Stimulated activated CD4-positive, alpha-beta T cell treated with anti-CD3 and anti-CD28 coated beads, Interleukin-4, amount 100 ng/mL, for 4 hours (primary cell): ENCODE data around the gene SDC3.

ENCODE experiments used
- DNase-seq, 2 experiments: peaks; one replicate each; pipeline ENCODE4 v3.0.0-alpha.2; 2020

SDC3 gene

DNA sequence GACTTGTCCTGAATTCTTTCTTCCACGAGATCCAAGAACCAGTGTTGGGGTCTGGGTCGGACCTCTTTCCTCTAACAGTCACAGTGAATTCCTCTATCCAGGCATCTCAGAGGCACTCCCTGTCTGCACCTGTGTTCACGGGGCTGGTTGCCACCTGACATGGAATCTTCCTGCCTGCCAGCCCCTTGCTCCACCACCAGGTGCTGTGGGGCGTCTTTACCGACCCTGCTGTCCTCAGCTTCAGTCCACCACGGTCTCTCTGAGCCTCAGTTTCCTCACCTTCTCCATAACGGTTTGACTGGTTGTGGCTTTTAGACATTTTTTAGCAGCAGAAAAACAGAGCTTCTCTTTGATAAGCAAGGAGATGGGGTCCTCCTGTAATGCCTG is 62.7 kb downstream of the SDC3 start:
- DNase-seq = no peak

DNA sequence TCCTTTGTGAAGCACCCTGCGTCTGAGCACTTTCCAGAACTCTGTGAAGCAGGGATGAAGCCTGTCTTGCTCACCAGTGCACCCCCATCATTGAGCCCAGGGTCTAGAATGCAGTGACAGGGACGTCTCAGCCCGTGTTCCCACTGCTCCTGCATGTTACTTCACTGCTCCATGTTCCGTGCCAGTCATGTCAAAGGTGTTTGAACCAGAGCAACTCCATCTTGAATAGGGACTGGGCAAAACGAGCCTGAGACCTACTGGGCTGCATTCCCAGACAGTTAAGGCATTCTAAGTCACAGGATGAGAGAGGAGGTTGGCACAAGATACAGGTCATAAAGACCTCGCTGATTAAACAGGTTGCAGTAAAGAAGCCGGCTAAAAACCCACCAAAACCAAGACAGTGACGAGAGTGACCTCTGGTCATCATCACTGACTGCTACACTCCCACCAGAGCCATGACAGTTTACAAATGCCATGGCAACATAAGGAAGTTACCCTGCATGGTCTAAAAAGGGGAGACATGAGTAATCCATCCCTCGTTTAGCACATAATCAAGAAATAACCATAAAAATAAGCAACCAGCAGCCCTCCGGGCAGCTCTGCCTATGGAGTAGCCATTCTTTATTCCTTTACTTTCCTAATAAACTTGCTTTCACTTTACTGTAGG is 63.2 kb downstream of the SDC3 start:
- no peak for DNase-seq

DNA sequence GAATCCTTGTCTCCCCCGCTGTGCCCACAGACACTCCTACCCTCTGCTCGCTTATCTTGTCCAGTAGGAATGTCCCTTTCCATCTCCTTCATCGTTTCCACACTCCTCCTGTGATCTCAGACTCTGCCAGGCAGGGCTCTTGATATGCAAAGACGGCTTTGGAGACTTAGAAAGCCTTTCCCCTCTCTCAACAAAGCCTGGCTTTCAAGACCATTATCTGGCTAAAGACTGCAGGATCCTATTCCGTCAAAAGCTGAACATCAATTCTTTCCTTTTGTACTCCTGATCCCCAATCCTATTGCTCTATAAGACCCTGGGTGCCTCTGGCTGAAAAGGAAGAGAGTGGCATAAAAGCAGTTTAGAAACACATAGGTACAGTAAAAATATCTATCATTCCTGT is 63.9 kb downstream of the SDC3 start:
- no peak for DNase-seq

DNA sequence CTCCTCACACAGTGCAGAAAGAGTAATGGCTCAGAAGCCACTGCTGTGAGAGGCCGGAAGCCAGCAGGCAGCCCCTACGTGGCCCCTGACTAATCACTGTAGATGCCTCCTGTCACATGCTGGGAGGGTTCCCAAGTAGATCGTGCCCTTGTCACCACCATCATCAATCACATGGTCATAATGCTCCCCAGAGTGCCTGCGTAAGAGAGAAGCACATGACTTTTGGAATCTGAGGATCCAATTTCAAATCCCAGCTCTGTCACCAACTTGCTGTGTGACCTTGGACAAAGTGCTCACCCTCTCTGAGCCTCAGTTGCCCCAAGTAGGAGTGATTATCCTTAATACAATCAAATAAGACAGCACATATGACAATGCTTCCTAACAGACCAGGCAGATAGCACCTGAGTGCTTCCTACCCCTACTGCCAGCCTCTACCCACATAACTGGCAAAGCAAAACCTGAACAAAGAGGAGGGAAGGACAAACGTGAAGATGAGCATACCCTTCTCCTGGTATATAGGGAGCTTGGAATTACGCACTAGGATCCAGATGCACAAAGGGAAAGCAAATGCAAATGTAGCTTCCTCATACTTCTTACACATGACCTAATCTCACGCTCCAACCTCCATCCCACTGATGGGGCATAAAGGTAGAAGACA is 65.7 kb downstream of the SDC3 start:
- no peak for DNase-seq

DNA sequence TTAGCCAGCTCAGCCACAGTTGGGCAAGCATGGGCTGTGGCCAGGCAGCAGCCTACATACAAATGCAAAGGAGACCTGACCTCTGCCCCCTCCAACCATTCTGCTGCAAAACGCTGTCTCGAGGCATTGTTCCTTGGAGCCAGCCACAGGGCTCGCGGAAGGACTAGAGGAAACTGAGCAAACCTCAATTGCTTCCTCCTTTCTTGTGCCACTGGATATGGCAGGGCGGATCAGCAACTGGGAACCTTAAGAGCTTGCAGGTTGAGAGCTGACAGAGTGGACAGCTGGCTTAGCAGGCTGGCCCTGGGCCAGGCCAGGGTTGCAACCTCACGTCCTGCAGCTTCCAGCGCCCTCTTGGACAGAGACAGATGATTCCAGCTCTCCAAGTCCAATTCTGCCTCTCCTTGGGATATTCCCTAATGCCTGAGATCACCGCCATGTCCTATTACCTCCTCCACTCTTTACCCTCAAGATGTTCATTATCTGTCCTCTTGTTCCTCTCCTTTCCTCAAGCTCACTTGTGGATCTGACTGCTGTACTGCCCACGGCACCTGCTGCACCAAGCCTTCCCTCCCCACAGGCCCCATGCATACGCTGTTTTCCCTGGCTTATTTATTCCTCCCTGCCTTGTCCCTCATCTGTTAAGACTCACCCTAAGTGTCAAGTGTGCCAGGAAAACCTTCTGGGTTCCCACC is 67.5 kb downstream of the SDC3 start:
- DNase-seq = no peak

DNA sequence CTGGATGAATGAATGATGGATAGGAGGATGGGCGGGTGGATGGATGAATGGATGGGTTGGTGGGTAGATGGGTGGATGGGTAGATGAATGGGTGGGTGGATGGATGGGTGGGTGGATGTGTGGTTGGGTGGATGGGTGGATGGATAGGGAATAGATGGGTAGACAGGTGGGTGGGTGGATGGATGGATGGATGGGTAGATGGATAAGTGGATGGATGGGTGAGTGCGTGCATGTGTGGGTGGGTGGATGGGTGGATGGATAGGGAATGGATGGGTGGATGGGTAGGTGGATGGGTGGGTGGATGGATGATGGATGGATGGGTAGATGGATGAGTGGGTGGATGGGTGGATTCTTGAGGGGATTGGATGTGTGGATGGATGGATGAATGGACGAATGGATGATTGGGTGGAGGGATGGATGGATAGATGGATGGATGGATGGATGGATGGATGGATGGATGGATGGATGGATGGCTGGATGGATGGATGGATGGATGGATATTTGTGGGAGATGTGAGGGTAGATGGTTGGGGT is 68.7 kb downstream of the SDC3 start:
- no peak for DNase-seq

DNA sequence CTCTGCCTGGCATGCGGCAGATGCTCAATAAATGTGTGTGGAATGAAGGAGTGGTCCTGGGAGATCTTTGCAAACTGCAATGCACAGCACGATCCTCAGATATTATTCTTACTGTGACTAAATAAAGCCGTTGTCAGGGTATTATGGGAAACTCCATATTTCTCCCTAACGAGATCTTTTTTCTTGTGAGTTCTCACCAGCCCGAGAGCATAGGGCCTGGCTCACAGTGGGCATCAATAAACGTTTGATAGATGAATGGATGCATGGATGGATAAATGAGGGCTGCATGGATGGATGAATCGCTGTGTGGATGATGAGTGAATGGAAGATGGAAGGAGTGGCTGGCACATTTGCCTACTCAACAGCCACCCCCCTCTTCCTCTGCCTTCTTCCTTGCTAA is 69.6 kb downstream of the SDC3 start:
- DNase-seq = no peak

DNA sequence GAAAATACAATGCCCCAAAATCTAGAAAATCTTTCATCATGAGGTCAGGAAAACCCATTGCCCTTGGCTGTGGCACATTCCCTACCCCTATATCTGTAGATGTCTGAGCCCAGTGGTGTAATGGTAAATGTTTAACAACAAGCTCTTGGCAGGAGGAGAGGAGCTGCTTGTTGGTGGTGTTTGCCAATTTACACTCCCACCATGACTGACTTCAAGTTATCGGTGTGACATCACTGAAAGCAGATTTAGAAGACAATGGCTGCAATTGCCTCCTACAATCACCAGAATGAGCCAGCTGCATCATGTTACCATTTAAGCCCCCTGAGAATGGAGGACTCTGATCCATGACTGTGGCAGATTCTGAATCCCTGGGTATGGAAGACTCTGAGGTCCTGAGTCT is 70.9 kb downstream of the SDC3 start:
- DNase-seq = no peak

DNA sequence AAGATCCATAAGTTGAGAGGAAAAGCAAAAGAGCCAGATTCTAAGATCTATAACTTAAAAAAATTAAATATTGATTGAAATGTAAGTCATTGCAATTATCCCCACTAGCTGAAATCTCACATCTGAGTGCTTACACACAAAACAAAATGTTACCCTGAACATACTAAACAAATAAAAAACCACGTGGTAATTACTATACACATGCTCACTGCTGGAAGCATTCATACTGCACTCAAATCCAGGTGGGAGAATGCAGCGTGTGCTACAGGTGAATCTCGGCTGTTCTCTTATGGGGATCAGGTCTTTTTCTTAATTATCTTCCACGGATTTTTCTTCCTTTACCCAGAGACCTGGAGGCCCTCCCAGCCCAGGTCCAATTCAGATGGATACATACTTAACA is 74.3 kb downstream of the SDC3 start:
- no peak for DNase-seq

DNA sequence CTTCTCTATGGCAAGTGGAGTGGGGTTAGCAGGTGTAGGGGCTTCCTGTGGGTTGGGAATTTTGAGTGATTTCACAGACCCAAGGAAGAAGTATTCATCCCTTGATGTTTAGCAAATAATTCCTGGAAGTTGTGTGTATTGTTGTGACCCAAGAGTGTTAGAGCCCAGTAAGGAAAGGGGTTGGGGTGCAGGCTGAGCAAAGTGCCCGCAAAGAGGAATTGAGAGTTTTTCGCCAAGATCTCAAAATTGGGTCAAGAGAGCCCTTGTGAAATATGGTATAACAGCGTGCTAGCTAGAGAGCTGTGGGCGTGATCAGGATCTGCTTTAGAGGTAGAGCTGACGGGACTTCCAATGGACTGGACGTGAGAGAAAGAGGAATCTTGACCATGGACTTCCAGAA is 78.0 kb downstream of the SDC3 start:
- no peak for DNase-seq

DNA sequence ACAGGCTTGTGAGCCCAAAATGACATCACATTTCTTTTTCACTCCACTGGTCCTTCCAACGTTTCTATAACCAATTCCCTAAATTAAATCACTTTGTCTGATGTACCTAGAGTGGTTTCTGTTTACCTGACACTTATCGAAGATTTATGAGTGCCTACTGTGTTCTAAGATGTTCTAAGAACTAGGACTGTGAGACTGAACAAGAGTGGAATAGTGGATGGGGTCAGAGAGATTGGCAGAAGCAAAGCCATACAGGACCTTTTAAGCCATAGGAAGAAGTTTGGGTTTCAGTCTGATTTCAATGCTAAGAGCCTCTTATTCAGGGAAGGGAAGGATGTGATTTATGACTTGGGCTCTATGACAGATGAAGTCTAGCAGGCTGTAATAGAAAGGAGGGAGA is 78.7 kb downstream of the SDC3 start:
- DNase-seq = no peak

DNA sequence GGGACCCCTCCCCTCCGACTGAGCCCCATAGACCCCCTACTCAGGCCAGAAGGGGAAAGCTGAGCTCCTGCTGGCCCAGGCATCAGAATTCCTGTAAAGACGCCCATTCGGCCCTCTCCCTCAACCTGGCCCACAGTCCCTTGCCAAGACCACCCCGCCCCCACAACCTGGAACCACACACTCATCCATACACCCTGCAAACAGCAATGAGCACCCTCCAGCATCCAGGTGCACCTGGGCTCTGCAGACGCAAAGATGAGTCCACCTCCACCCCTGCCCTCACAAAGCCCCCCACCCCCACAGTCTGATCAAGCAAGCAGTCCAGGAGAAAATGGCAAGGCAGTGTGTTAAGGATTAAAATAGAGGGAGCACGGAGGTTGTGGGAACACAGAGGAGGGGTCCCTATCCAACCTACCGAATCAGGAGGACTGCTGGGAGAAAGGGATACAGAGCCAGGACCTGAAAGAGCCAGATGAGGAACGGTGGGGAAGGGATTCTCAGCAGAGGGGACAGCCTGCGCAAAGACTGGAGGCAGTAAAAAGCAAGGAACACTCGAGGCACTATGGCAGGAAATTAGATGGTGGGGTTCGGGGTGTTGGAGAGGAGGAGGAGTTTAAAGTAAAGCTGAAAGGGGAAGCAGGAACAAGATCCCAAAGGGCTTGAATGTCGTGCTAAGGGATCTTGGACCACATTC is 83.7 kb downstream of the SDC3 start:
- DNase-seq = no peak

DNA sequence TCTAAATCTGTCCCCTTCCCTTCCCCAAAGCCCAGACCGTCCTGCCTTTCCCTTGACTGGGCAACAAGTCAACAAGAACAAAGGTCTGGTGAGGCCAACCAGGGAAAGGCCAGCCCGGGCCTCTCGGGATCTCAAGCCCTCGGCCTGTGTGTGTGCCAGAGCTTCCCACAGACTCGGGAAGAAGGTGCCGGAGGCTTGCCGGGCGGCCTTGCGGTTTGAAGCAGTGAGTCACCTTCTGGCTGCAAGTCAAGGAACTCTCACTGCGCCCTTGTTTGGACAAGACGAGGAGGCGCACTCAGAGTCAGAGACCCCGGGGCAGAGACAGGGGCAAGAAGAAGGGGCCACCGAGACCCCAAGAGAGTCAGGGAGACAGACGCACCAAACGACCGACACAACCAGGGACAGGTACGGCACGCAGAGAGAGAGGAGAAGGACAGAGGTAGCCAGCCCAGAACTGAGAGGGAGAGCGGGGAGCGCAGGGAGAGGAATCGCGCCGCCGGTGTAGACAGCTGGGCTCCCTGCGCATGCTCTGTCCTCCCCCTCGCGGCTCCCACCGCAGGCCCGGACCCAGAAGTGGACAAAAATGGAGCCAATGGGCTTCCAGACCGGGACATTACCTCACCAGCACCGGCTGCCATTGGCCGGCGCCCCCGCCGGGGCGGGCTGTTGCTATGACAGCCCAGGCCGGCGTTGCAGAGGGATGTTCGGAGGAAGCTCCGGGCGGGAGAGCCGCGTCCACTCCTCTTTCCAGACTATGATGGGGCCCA is 84.4 kb downstream of the SDC3 start:
- DNase-seq = peak; percentile 47 to 52

DNA sequence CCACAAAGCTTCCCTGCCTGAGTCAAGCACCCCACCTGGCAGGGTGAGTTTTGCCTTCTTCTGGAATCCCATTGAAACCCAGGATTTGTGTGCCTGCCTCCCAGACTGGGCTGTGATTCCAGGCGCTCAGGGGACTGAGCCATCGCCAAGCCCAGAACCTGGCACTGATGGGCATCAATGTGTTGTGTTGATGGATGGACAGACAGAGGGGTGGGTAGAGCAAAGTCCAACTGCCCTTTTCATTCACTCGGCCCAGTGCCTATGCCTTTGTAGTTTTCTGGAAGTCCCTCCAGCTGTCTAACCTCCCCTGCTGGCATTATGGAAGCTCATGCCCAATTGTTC is 85.0 kb downstream of the SDC3 start:
- no peak for DNase-seq

DNA sequence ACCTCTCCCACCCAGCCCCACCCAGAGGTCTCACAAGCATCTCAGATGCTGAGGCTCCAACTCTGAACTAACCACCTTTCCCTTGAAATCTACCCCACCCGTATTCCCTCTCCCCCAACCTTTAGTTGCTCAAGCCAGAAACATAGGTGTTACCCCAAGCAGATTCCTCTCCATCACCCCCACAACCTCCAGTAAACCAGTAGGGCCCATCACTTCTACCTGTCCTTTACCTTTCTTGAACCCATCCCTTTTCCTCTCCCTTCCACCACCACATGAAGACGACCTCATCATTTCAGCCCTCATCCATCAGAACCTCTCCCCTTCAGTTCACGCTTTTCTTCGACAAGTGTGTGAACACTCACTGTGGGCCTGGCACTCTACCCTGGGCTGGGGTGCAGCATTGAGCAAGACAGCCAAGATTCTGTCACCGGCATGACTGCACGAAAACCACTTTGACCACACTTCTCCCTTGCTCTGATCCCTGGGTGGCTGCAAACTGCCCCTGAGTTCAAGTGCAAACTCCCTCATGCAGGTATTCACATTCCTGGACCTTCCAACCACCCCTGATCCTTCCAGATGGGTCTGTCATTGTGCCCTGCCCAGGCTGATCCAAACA is 85.5 kb downstream of the SDC3 start:
- DNase-seq = no peak

DNA sequence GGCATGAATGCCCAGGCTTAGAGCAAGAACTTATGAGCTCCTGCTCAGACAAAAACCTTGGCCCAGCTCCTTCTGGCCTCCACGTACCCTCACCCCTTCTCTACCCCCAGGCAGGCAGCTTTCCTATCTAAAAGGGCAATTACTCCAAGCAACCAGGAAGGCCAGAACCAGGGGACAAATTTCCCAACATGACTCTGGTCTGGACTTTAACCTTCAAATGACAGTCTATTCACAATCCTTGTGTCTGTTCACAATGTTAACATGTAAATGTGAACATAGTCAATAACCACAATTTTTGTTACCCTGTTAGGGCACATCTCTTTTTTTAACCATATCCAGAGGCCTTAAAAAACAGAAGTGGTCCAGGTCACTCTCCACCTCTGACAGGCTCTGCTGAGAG is 86.6 kb downstream of the SDC3 start:
- DNase-seq = no peak

DNA sequence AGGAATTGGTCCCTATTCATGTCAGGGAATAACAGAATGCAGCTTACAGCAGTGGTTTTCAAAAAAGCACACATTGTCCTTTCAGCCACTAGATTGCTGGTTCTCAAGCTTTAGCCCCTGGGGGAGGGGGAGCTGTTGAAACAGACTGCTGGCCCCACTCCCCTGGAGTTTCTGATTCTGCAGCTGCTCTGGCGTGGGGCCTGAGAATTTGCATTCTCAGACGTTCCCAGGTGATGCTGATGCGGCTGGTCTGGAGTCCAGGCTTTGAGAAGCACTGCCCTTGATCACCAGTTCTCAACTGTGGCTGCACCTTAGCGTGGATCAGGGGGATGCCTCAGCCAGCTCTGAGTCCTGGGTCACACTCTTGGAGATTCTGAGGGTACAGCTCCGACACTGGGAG is 88.3 kb downstream of the SDC3 start:
- DNase-seq = no peak
